ENCODE data around the gene IGLL1.

IGLL1 gene

DNA sequence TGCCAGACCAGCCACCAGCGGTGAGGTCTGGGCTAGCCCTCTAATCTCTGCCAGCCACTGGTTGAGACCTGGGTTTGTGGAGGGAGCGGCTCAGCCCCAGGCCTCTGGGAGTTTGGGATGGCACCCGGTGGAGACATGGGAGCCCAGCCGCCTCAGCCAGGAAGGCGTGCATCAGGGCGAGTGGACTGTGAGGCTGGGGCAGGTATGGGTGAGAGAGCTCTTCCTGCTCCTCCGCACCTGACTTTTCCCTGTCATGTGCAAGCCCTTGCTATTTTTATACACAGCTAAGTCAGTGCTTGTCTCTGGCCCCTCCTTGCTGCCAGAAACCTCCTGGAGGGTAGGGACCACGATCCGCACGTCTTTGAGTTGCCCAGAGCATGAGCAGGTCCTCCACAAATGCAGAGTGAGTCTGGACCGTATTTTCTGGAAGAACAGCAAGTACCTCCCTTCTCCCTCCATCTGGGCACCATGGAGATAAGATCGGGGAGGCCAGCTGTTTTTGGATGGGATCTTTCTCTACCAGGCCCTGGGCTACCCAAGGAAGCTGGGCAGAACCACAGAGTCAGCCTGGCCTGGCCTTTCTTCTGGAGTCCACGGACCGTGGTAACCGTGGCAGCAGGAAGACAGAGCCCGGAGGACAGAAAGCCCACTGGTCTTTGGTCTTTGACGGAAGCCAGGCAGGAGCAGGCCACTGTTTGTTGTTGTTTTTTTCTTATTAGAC lies 53.3 kb downstream of the IGLL1 start:
- no peak for DNase-seq

DNA sequence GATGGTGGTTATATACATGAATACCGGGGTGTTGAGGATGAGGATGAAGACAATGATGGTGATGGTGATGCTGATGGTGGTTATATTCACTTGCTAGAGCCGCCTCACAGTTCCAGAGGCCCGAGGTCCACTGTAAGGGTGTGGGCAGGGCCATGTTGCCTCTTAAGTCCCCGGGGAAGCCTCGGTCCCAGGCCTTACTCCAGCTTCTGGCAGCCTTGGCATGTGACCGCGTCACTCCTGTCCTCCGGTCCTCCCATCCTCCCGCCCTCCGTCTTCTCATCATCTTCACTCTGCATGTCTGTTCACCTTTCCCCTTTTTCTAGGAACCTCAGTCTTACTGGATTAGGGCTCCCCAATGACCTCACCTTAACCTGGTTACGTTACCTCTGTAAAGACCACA lies 54.6 kb downstream of the IGLL1 start:
- DNase-seq: no peak

DNA sequence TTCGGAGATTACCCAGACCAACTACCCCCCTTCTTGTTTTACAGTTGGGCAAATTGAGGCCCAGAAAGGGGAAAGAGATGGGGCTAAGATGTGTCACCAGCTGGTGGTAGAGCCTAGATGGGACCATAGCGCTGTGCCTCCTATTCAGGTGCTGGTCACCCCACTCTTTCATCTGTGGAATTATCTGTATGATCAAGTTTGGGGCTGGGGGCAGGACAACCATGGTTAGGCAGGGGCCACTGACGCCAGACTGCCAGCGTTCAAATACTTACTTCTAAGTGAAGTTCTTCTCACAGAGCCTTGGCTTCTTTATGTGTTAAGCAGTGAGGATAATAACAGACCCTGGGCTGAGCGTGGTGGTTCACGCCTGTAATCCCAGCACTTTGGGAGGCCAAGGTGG lies 55.9 kb downstream of the IGLL1 start:
- DNase-seq: no peak

DNA sequence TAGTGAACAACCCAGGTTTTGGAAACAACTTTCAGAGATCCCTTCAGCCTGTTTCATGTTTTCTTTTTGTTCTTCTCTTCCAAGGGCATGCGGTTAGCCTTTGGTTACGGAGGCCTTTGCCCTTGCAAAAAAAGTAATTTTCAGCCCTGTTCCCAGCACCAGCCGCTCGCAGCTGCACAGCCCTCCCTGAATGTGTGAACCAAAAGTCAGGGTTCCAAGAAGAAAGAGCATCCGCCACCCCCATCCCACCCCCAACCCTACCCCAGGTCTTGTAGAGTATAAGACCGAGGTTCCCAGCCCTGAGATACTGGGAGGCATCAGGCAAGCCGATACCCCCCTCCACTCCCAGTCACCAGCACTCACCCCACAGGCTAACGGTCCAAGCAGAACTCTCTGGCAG lies 56.4 kb downstream of the IGLL1 start:
- DNase-seq: no peak
